Measurements from ENCODE around the gene CNOT1. TPM values are rescaled to one million over a fixed set of nuclear protein-coding genes. Genes with fewer than 3 reads are reported as not detected.

CNOT1 gene
- total RNA-seq, 2 experiments from 2014 or later, result 164 to 184 TPM

DNA sequence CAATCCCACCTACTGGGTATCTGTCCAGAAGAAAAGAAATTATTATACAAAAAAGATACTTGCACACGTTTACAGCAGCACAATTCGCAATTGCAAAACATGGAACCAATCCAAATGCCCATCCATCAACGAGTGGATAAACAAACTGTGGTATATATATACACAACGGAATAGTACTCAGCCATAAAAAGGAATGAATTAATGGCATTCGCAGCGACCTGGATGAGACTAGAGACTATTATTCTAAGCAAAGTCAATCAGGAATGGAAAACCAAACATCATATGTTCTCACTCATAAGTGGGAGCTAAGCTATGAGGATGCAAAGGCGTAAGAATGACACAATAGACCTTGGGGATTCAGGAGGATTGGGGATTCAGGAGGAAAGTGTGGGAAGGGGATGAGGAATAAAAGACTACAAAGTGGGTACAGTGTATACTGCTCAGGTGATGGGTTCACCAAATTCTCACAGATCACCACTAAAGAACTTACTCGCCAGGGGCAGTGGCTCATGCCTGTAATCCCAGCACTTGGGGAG, 21.0 kb downstream of the CNOT1 start:
- no peaks in the 10 kb centered on the region for H3K27me3 ChIP-seq (ENCODE audit: control insufficient read depth in 1 of 2, insufficient read depth in 2 of 2, low read length in 2 of 2)
- H3K36me3 ChIP-seq (ENCODE audit: insufficient read depth, low read length), result peaks cover 16% of the 10 kb centered on the region
- no peaks in the 10 kb centered on the region for H3K9me3 Mint-ChIP-seq
- no peak overlapping the region for H3K27ac ChIP-seq (ENCODE audit: low read depth in 1 of 2, low read length in 2 of 2)
- DNase-seq (no peak), ATAC-seq (ENCODE audit: poor library complexity) (no peak)
- intact Hi-C loops (cut with DNase I, micrococcal nuclease), result no loop called here
- no peaks in the 10 kb centered on the region for H3K9me3 ChIP-seq (ENCODE audit: control insufficient read depth in 1 of 2, insufficient read depth in 1 of 2, low read length in 2 of 2)
- ChIA-PET CTCF (no interaction called here), POLR2A (no interaction called here)
- peaks cover 44% of the 10 kb centered on the region for H3K4me1 Mint-ChIP-seq (ENCODE audit: low read depth)
- no peaks in the 10 kb centered on the region for H3K27me3 Mint-ChIP-seq
- H3K4me3 ChIP-seq (ENCODE audit: low read length), result no peak overlapping the region
- H3K36me3 Mint-ChIP-seq (ENCODE audit: low read depth), result peaks cover 55% of the 10 kb centered on the region
- peak overlapping the region; percentile 34 for H3K27ac Mint-ChIP-seq
- H3K4me1 ChIP-seq (ENCODE audit: insufficient read depth, low read length), result peaks cover 35% of the 10 kb centered on the region
- H3K4me3 Mint-ChIP-seq, result no peak overlapping the region
- TF ChIP-seq, protein P1, sequence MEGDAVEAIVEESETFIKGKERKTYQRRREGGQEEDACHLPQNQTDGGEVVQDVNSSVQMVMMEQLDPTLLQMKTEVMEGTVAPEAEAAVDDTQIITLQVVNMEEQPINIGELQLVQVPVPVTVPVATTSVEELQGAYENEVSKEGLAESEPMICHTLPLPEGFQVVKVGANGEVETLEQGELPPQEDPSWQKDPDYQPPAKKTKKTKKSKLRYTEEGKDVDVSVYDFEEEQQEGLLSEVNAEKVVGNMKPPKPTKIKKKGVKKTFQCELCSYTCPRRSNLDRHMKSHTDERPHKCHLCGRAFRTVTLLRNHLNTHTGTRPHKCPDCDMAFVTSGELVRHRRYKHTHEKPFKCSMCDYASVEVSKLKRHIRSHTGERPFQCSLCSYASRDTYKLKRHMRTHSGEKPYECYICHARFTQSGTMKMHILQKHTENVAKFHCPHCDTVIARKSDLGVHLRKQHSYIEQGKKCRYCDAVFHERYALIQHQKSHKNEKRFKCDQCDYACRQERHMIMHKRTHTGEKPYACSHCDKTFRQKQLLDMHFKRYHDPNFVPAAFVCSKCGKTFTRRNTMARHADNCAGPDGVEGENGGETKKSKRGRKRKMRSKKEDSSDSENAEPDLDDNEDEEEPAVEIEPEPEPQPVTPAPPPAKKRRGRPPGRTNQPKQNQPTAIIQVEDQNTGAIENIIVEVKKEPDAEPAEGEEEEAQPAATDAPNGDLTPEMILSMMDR (IDR thresholded peaks at IDR 0.05), result no peak

DNA sequence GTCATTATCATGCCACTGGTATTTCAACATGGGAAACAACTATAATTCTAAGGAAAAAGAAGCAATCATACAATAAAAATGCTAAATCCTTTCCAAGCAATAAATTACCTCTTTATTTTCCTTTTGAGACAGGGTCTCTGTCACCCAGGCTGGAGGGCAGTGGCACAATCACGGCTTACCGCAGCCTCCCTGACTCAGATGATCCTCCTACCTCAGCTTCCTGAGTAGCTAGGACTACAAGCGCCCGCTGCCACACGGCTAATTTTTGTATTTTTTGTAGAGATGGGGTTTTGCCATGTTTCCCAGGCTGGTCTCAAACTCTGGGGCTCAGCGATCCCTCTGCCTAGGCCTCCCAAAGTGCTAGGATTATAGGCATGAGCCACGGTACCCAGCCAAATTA, 24.1 kb downstream of the CNOT1 start:
- H3K4me1 ChIP-seq (ENCODE audit: insufficient read depth, low read length), result peaks cover 37% of the 10 kb centered on the region
- ChIA-PET POLR2A (no interaction called here), CTCF (no interaction called here)
- H3K36me3 ChIP-seq (ENCODE audit: insufficient read depth, low read length), result peaks cover 7% of the 10 kb centered on the region
- no peaks in the 10 kb centered on the region for H3K27me3 Mint-ChIP-seq
- no peak overlapping the region for H3K4me3 ChIP-seq (ENCODE audit: low read length)
- intact Hi-C loops (cut with DNase I, micrococcal nuclease), result no loop called here
- TF ChIP-seq, protein P1 (IDR thresholded peaks at IDR 0.05), result no peak
- H3K9me3 Mint-ChIP-seq, result no peaks in the 10 kb centered on the region
- H3K27me3 ChIP-seq (ENCODE audit: control insufficient read depth in 1 of 2, insufficient read depth in 2 of 2, low read length in 2 of 2), result no peaks in the 10 kb centered on the region
- H3K36me3 Mint-ChIP-seq (ENCODE audit: low read depth), result peaks cover 53% of the 10 kb centered on the region
- no peaks in the 10 kb centered on the region for H3K9me3 ChIP-seq (ENCODE audit: control insufficient read depth in 1 of 2, insufficient read depth in 1 of 2, low read length in 2 of 2)
- H3K27ac Mint-ChIP-seq, result peak overlapping the region; percentile 42
- no peak overlapping the region for H3K27ac ChIP-seq (ENCODE audit: low read depth in 1 of 2, low read length in 2 of 2)
- H3K4me1 Mint-ChIP-seq (ENCODE audit: low read depth), result peaks cover 52% of the 10 kb centered on the region
- DNase-seq (no peak), ATAC-seq (ENCODE audit: poor library complexity) (no peak)
- H3K4me3 Mint-ChIP-seq, result no peak overlapping the region

DNA sequence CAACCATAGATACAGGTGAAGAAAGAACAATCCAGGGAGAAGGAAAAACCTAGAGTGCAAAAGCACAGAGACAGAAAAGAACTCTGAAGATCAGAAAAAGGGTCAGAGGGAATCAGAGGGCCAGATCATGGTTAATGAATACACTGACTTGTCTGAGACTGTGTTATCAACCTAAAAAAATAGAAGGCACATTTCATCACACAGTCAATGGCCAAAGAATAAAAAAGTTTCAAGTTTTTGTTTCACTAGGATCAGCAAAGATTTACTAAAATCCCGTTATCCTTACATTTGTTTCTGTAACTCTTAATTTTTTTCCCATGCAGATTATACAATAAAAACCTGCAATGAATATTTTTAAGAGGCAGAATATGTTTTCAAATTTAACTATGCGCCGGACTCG, 38.5 kb downstream of the CNOT1 start:
- no peaks in the 10 kb centered on the region for H3K4me1 ChIP-seq (ENCODE audit: insufficient read depth, low read length)
- no peaks in the 10 kb centered on the region for H3K9me3 ChIP-seq (ENCODE audit: control insufficient read depth in 1 of 2, insufficient read depth in 1 of 2, low read length in 2 of 2)
- TF ChIP-seq, protein P1 (IDR thresholded peaks at IDR 0.05), result no peak
- ChIA-PET CTCF (no interaction called here), POLR2A (no interaction called here)
- intact Hi-C loops (cut with DNase I, micrococcal nuclease), result no loop called here
- no peak overlapping the region for H3K4me3 Mint-ChIP-seq
- H3K27me3 ChIP-seq (ENCODE audit: control insufficient read depth in 1 of 2, insufficient read depth in 2 of 2, low read length in 2 of 2), result no peaks in the 10 kb centered on the region
- peaks cover 15% of the 10 kb centered on the region for H3K4me1 Mint-ChIP-seq (ENCODE audit: low read depth)
- ATAC-seq (ENCODE audit: poor library complexity) (no peak), DNase-seq (no peak)
- peaks cover 84% of the 10 kb centered on the region for H3K36me3 Mint-ChIP-seq (ENCODE audit: low read depth)
- peaks cover 64% of the 10 kb centered on the region for H3K36me3 ChIP-seq (ENCODE audit: insufficient read depth, low read length)
- H3K9me3 Mint-ChIP-seq, result no peaks in the 10 kb centered on the region
- peak overlapping the region; percentile 19 for H3K27ac Mint-ChIP-seq
- no peak overlapping the region for H3K4me3 ChIP-seq (ENCODE audit: low read length)
- H3K27me3 Mint-ChIP-seq, result no peaks in the 10 kb centered on the region
- H3K27ac ChIP-seq (ENCODE audit: low read depth in 1 of 2, low read length in 2 of 2), result no peak overlapping the region

Measured in CD4-positive, alpha-beta T cell (primary cell).